NCI-H2107 treated with DMSO at 0.1 percent for 48 hours (cell line): ENCODE measurements around the gene ESRRA.

Experiments
- DNase-seq: peaks from one replicate; lab custom pipeline; 2025; ENCODE audit not compliant: unreplicated experiment; lab: John Stamatoyannopoulos, UW

ESRRA gene

DNA sequence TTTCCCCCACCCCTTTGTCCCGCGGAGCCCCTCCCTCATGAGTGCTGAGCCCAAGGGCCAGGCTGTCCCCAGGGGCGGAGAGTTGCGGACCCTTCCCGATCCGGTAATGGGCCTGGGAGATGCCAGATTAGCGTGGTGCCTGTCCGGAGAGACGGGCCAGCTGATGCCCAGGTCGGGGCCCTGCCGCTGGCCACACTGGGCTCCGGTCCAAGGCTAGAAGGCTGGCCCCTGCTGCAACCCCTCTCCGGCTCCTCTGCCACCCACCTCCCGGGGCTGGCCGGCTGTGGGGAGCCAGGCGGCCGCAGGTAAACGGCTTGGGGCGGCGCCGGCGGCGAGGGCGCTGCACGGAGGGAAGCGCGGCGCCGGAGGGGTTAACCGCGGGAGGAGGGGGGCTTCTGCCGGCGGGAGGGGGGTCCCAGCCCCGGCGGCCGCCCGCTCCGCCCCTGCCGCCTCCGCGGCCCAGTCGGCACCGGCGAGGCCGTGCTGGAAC, 14.0 kb upstream of the ESRRA start, which contains the start of gene KCNK4:
KCNK4 (plus strand) TSS at position 41 of the 490 bp plus-strand sequence. CDS start 1,717 bp downstream, outside the sequence.
- DNase-seq: no peak

DNA sequence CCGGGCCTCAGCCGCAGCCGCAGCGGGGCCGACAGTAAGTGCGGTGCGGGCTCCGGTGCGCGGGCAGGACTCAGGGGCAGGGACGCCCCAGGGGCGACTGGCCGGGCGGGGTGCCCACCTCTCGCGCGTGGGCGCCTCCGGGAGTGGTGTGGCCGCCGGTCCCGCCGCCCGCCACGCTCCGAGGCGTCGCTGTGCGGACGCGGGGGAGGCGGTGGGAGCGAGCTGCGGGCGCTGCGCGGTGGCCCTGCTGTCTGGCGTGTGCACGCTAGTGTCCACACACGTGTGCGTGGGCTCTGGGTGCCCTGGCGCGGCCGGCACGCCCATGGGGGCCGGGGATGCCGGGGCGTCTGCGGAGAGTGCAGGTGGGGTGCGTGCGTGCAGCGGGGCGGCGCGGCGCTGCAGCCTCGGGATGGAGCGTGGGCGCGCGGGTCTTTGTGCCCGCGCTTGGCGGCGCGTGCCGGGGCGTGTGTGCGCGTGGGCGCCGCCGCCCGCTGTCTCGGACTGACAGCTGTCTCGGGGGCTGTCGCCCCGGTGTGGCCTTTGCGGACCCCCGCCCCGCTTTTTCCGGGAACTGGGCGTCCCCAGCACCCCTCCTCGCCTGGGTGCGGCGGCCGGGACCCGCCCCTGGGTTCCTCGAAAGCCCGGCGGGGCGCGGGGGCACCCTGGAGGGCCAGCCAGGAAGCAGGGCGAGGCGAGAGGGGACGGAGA, 13.4 kb upstream of the ESRRA start:
- DNase-seq: no peak

DNA sequence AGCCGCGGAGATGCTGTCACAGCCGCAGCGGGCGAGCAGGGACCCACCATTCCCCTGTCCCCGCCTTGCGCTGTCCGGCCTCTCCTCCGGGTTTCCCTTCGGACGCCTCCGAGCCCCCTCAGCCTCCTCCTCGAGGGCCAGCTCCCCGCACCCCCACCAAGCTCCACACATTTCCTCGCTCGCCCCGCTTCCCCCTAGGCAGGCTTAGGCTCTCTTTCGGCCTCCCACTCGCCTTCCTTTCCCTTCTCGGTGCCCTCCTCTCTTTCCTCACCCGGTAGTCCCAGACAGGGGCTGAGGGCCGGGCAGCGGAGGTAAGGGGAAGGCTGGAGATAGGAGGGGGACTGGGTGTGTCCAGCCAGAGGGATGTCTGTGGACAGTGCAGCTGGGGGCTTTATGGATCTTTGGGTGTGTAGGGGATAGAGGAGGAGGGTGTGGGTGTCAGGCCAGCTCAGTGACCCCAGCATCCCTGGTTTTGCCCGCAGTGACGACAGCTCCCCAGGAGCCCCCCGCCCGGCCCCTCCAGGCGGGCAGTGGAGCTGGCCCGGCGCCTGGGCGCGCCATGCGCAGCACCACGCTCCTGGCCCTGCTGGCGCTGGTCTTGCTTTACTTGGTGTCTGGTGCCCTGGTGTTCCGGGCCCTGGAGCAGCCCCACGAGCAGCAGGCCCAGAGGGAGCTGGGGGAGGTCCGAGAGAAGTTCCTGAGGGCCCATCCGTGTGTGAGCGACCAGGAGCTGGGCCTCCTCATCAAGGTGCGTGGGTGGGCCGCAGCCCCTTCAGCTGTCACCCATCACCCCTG, 12.7 kb upstream of the ESRRA start:
- DNase-seq: no peak

DNA sequence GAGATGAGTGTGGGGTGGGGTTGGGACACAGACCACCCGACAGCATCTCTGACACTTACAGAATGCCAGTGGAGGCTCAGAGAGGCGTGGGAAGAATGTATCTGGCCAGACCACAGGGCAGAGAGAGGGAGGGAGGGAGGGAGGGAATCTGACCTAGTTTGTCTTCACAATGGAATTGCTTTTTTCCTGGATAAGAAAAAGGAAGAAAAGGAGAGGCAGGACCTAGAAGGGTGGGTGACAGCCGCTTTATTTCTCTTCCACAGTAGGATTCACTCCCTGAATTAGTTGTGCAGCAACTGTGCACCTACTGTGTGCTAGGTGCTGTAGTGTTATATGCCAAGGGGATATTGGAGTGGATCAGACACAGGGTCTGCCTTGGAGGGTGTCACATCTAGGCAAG, 10.6 kb upstream of the ESRRA start:
- no peak for DNase-seq

DNA sequence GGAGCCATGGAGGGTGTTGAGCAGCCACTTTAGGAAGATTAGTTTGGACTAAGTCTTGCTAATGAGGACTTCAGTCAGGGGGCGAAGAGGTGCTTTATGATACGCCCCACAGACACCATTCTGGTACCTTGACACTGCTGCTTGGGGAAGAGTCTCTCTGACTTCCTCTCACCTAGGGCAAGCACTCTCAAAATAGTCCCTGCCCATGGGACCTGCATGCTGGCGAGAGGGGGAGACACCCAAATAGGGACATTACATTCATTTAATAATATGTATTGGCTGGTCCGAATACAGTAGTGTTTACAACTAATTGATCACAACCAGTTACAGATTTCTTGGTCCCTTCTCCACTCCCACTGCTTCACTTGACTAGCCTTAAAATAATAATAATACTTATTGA, 9.6 kb upstream of the ESRRA start:
- no peak for DNase-seq

DNA sequence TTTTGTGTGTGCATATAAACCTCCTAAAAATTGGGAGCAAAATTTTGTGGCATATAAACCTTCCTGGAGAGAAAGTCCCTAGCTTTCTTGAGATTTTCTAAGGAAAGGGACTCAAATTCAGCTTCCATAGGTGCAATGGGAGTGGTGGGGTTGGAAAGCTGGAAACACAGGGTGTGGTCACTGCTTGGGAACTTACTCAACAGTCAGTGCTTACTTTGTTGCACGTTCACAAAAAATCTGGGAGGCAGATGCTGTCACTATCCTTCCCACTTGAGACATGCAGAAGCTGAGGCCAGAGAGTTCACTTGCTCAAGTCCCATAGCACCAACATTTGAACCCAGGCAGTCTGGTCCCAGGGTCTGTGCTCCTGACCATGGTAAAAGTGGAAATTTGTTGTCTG, 9.1 kb upstream of the ESRRA start:
- no peak for DNase-seq

DNA sequence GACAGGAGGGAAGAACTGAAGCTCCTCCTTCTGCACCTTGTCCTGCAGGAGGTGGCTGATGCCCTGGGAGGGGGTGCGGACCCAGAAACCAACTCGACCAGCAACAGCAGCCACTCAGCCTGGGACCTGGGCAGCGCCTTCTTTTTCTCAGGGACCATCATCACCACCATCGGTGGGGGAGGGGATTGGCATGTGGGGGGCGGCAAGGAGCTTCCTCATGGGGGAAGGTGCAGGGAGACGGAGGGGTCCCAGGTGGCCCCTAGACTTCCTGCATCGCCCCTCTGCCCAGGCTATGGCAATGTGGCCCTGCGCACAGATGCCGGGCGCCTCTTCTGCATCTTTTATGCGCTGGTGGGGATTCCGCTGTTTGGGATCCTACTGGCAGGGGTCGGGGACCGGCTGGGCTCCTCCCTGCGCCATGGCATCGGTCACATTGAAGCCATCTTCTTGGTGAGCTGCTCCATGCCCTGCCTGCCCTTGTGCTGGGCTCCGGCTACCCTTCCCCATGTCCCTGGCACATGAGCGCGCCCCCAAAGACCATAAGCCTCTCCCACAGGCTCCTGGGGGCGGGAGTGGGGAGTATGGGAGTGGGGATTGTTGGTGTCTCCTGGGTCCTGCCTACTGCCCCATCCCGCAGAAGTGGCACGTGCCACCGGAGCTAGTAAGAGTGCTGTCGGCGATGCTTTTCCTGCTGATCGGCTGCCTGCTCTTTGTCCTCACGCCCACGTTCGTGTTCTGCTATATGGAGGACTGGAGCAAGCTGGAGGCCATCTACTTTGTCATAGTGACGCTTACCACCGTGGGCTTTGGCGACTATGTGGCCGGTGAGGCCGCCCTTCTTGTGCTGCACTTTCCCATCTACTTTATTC, 8.3 kb upstream of the ESRRA start:
- DNase-seq: no peak

DNA sequence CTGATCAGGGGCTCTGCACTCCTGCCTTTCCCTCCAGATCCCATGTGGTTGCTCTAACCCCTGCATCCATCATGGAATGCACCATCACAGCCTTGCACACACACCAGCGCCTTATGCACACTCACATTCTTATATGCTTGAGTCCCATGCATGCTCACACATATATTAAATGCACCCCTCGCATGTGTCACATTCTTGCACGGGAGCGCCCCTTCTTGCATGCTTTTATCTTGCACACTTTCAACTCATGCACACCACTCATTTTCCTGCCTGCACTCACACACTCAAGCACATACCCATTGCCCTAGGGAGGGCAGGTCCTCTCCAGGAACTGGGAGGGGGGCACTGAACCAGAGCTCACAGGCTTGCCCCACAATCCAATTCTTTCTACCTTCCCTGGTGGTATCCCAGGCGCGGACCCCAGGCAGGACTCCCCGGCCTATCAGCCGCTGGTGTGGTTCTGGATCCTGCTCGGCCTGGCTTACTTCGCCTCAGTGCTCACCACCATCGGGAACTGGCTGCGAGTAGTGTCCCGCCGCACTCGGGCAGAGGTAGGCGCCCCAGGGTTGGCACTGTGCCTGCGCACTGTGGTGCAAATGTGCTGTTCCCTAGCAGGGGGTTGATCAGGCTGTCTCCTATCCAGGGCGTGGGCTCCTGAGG, 7.5 kb upstream of the ESRRA start:
- DNase-seq: peak; percentile 11

DNA sequence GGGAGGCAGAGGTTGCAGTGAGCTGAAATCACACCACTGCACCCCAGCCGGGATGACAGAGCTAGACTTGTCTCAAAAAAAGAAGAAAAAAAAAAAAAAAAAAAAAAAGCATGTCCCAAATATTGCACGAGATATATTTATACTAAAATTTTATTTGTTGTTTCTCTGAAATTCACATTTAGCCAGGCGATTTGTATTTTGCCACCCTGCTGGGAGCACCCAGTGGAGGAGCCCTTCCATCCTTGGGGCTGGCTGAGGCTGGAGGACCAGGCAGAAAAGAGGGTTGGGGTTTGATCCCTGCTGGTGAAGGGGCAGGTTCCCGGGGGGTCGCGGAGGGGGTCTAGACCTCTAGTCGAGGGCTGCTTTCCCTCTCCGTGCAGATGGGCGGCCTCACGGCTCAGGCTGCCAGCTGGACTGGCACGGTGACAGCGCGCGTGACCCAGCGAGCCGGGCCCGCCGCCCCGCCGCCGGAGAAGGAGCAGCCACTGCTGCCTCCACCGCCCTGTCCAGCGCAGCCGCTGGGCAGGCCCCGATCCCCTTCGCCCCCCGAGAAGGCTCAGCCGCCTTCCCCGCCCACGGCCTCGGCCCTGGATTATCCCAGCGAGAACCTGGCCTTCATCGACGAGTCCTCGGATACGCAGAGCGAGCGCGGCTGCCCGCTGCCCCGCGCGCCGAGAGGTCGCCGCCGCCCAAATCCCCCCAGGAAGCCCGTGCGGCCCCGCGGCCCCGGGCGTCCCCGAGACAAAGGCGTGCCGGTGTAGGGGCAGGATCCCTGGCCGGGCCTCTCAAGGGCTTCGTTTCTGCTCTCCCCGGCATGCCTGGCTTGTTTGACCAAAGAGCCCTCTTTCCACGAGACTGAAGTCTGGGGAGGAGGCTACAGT, 6.1 kb upstream of the ESRRA start:
- no peak for DNase-seq

DNA sequence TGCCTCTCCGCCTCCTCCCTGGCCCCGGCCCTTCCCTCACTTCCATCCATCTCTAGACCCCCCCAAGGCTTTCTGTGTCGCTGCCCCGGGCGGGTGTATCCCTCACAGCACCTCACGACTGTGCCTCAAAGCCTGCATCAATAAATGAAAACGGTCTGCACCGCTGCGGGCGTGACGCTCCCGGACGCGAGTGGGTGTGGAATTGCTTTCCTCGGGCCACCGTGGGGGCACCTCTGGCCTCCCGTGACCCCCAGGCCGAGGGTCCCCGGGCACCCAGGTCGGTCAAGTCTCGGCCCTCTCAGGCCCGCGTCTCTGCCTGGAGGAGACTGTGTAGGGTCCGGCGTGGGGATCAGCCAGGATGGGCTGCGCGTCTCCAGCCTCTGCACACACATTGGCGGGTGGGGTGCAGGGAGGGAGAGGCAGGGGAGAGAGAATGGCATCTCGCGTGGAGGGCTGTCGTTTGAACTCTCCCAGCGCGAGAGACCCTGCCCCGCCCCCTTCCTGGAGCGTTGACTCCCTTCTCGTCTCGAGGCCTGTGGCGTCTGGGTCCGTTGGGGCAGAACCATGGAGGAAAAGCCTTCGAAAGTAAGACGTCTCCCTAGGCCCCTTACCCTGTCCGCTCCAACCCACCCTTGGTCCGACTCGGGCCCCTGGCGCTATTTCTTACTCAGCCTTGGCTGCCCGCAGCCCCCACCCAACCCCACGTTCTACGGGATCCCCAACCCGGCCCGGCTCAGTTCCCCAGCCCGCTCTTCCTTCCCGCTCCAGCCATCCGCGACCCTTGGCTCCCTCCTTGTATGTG, 5.3 kb upstream of the ESRRA start, which contains the start of gene CATSPERZ:
CATSPERZ (plus strand) TSS at position 512 of the 802 bp plus-strand sequence; CDS start at position 565, 53 bp downstream.
- no peak for DNase-seq

DNA sequence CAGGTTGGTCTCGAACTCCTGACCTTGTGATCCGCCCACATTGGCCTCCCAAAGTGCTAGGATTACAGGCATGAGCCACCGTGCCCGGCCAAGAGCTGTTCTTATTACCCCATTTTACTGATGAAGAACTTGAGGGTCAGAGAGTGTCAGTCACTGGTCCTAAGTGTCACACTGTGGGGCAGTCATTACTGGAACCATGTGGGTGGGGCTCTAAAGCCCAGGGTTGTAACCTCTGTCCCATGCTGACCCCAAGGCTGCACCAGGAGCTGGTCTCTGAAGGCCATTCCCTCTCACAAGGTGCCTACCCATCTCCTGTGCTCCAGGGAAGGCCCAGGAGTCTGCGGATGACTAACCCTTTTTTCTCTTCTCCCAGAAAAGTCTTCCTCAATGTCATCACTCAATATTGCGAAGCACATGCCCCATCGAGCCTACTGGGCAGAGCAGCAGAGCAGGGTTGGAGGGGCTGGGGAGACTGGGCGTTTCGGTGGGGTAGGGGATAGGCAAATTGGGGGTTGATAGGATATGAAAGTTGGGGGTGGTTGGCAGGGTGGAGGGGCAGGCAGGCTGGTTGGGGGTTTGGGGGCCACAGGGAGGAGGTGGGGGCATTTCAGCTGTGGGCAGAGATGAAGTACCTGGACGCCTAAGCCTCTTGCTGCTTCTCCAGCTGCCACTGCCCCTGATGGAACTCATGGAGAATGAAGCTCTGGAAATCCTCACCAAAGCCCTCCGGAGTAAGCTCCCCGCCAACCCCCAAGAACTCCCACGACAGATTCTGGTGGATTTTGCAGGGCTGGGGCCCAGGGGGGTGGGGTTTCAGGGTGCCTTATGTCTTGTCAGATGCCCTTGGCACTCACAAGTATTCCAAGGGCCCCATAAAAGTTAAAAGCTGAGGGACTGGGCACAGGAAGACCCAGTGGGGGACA, 2.0 kb upstream of the ESRRA start:
- no peak for DNase-seq

DNA sequence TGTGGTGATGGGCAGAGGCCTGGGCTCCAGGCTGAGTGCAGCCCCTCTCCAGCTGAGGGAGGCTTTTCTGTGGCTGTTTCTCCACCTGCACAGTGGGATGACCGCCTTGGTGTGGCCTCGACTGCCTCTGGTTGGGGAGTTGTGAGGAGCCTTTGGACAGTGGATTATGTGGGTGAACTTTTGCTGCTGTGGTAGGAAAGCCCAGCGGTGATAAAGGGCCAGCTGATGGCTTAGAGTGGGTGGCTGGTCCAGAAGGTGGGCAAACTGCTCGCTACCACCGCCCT, 1.4 kb upstream of the ESRRA start:
- DNase-seq: no peak

DNA sequence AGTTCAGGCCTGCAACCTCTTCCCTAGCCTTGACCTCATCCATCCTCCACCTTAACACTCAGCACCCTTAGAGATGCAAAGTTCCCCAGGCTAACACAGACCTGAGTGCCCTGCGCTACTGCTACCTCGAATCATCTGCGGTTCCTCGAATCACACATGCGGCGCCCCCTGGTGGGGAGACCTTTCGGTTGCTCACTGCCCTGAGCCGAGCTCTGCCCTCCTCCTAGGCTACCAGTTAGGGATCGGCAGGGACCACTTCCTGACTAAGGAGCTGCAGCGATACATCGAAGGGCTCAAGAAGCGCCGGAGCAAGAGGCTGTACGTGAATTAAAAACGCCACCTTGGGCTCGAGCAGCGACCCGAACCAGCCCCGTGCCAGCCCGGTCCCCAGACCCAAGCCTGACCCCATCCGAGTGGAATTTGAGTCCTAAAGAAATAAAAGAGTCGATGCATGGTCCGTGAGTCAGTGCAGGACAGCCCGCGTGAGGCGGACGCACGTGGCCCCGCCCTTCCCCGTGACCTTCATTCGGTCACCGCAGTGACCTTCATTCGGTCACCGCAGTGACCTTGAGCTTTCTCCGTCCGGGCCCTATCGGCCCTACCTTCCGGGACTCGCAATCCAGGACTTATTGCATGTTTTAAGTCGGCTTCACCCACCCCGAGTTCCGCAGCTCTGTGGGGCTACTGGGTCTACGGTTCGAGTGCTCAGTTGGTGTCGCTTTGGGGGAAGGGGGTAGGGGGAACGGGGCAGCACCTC, 830 bp upstream of the ESRRA start:
- peak; percentile 86 for DNase-seq

DNA sequence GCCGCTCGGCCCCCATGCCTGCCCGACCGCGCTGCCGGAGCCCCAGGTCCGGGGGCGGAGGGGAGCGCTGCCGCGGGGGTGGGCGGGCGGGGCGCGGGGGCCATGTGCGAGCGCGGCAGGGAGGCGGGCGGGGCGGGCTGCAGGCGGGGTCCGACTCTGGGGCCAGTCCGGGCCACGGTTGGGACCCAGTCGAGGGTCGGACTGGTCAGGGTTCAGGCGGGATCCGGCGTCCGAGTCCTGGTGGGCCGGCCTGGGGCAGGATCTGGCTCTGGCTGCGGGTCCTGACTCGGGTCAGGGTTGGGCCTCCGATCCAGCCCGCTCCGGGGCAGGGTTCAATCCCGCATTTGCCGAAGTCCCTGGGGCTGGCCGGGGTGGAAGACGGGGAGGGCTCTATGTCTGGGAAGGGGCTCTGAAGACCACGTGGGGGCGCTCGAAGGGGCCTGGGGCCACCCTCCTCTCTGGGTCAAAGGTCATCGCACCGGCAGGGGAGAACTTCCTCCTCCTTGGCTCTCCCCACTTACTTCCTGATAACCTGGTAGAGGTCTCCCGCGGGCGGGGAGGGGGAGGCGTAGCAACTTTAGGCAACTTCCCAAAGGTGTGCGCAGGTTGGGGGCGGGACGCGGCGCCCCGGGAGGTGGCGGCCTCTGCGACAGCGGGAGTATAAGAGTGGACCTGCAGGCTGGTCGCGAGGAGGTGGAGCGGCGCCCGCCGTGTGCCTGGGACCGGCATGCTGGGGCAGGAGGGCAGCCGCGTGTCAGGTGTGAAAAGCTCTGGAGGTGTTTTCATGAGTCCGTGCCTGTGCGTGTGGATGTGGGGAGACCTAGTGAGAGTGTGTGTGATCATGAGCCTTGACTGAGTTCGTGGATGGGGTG, 603 bp downstream of the ESRRA start:
- DNase-seq: no peak

DNA sequence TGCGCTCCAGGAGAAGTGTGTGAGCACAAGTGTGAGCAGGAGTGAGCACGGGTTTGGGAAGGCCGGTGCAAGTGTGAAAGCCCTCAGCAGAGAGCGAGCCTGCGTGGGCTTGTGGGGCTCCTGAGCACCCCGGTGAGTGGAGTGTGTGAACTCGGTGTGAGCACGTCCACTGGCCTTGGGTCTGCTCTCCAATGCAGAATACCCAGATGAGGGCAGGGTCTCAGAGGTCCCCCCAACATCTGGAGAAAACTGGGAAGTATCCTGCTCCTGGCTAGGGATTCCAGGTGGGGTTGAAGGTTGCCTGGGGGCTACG, 1.2 kb downstream of the ESRRA start:
- DNase-seq: no peak

DNA sequence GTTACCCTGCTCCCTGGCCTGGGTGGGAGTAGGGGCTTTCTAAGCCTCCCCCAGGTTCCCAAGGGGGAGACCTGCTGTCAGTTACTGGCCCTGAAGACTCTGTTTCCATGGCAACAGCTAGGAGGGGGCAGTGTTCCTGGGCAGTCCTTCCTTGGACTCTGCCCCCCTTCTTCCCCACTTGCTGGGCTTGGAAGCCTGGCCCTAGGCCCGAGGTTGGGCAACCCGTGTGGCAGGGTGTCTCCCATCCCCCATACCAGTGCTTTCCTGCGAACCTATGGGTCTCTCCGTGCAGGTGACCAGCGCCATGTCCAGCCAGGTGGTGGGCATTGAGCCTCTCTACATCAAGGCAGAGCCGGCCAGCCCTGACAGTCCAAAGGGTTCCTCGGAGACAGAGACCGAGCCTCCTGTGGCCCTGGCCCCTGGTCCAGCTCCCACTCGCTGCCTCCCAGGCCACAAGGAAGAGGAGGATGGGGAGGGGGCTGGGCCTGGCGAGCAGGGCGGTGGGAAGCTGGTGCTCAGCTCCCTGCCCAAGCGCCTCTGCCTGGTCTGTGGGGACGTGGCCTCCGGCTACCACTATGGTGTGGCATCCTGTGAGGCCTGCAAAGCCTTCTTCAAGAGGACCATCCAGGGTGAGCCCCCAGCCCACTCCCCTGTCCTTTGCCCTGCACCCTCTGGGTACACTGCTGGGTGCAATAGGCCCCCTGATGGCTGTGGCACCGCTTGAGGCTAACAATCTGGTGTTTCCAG, 1.7 kb downstream of the ESRRA start:
- DNase-seq: no peak
